Large intestine (tissue), 3 donors: Measurements from ENCODE around the gene ZBTB21. TPM values are rescaled to one million over a fixed set of nuclear protein-coding genes. Genes with fewer than 3 reads are reported as not detected.
A peak's percentile ranks its signal among the peaks of the same experiment; 100 is the strongest.

Source experiments
- DNase-seq, 2 donors: peaks; one replicate each; pipeline versions ENCODE4 v3.0.0 to v3.0.0-alpha.2; 2013
- H3K27ac ChIP-seq: one replicate; pipeline ENCODE4 v1.5.1; 2013; ENCODE audit warnings: low read length
- H3K27me3 ChIP-seq: 2 replicates; pipeline ENCODE4 v1.6.1; 2013; ENCODE audit warnings: low read length; ENCODE audit not compliant: control insufficient read depth, insufficient read depth
- H3K36me3 ChIP-seq: 2 replicates; pipeline ENCODE4 v1.6.1; 2013; ENCODE audit warnings: low read length; ENCODE audit not compliant: control insufficient read depth, insufficient read depth
- H3K4me1 ChIP-seq: one replicate; pipeline ENCODE4 v1.6.1; 2013; ENCODE audit warnings: low read length; ENCODE audit not compliant: control insufficient read depth, insufficient read depth
- H3K4me3 ChIP-seq: one replicate; pipeline ENCODE4 v1.5.1; 2013; ENCODE audit warnings: low read length
- H3K9me3 ChIP-seq: one replicate; pipeline ENCODE4 v1.6.1; 2013; ENCODE audit warnings: mild to moderate bottlenecking, low read depth, low read length, moderate library complexity; ENCODE audit not compliant: control insufficient read depth
- WGBS: methylation state at CpG from one replicate; pipeline ENCODE4 v1.1.5; 2013; ENCODE audit warnings: low lambda C conversion rate; ENCODE audit not compliant: insufficient coverage; 5-methylcytosine and 5-hydroxymethylcytosine counted together
- polyA plus RNA-seq: library from polyadenylated mRNA; unstranded; fragments of 120-200 nt; gene quantifications from one replicate; pipeline ENCODE4 v1.2.1, GENCODE V29; 2013

Gene ZBTB21
- polyA plus RNA-seq, 1 donor, result 11.0 TPM

DNA sequence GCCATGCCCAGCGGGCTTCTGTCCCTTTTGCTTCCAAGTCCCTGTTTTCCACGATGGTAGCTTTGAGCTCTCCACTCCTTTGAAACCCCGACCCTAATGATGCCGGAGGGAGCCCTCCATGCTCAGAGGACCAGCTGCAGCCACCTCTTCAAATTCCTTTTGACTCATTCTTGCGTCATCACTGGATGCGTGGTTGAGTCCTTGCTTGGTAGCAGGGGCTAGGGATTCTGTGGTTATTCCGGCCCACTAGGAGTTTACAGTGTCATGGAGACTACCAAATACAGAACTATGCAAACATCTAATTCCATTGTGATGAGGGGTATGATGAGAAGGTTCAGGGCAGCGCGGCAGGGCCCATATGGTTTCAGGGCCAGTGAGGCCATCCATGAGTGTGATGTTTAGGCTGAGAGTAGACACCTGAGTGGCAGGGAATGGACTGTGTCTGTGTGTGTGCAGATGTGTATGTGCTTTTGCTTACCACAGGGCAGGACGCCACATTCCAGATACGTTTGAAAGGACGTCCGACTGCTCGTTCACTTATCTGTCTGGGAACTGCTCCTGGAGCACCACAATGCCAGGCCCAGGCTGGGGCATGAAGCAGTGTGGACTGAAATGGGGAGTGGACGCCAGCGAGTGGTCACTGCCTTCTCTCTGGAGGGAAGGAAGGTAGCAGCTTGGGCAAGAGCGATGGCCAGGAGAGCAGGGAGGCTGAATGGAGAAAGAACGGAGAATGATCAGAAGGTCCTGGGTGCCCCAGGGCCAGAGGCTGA lies 30.4 kb upstream of the ZBTB21 start:
- H3K4me1 ChIP-seq, result peaks cover 28% of the 10 kb centered on the region
- H3K27me3 ChIP-seq, result no peaks in the 10 kb centered on the region
- H3K4me3 ChIP-seq, result no peak overlapping the region
- DNase-seq, result no peak
- peaks cover 3% of the 10 kb centered on the region for H3K9me3 ChIP-seq
- no peaks in the 10 kb centered on the region for H3K36me3 ChIP-seq
- no peak overlapping the region for H3K27ac ChIP-seq
- WGBS, result 100% methylated on average over 2 of the region's 18 CpGs

DNA sequence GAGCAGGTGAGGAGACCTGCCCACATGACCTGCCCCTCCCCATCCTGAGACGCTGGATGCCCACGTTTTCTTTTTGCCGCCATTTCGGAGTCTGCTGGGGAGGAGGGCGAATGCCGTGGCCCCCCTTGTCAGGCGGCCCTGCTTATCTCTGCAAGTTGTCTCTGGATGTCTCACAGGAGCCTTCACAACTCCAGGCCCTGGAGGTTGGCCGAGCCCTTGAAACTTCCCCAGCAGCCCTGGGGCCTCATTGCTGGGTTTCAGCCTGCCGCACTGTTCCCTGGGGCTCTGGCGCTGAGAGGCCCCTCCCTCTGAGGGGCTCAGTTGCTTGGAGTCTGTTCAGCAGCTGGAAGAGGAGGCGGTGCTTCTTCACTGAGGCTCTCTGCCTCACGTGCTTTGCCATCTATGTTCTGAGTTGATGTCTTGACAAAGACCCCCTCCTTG lies 29.8 kb upstream of the ZBTB21 start:
- Histone ChIP-seq H3K4me3 (no peak overlapping the region), H3K4me1 (peaks cover 28% of the 10 kb centered on the region), H3K36me3 (no peaks in the 10 kb centered on the region), H3K9me3 (peaks cover 3% of the 10 kb centered on the region), H3K27ac (peak overlapping the region; percentile 10), H3K27me3 (no peaks in the 10 kb centered on the region)
- WGBS, result no CpG with 5 or more reads among the region's 12 CpGs
- DNase-seq, result peak in 1 of 2 donors; percentile 61

DNA sequence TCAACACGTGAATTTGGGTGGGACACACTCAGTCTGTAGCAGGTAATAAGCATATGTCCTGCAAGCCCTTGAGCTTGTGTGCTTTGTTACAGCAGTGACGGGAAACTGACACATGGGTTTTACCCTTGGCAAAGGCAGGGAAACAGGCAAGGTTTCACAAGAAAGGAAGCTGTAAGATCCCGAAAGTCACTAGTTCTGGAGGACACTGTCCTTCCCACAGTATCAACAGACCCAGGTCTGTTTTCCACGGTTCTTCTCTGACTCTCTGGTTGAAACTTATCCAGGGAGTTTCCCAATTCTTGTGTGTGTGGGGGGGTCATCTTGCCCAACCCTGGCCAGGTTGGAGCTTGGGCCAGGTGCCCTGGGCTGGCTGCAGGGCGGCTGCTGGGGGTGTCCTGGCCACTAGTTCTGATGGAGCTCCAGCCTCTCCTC lies 29.3 kb upstream of the ZBTB21 start:
- no peak for DNase-seq
- no CpG with 5 or more reads among the region's 5 CpGs for WGBS

DNA sequence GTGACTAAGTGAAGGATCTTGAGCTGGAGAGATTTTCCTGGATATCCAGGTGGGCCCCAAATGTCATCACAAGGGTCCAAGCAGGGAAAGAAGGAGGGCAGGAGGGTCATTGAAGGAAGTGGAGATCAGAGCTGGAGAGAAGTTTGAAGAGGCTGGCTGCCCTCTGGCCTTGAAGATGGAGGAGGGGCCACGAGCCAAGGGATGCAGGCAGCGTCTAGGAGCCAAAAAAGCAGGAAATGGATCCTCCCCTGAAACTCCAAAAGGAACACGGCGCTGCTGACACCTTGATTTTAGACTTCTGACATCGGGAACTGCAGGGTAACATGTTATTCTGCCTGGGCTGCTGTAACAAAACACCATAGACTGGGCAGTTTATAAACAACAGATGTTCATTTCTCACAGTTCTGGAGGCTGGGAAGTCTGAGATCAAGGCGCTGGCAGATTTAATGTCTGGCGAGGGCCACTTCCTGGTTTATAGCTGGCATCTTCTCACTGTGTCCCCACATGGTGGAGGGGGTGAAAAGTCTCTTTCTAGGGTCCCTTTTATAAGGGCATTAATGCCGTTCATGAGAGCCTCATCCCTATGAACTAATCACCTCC lies 28.8 kb upstream of the ZBTB21 start:
- Histone ChIP-seq H3K27me3 (no peaks in the 10 kb centered on the region), H3K27ac (peak overlapping the region; percentile 65), H3K36me3 (no peaks in the 10 kb centered on the region), H3K9me3 (peaks cover 3% of the 10 kb centered on the region), H3K4me3 (no peak overlapping the region), H3K4me1 (peaks cover 28% of the 10 kb centered on the region)
- no CpG with 5 or more reads among the region's 8 CpGs for WGBS
- no peak for DNase-seq

More for the DNA sequence above, 29.3 kb upstream of the ZBTB21 start:
- peak overlapping the region; percentile 10 for H3K27ac ChIP-seq
- H3K4me1 ChIP-seq, result peaks cover 28% of the 10 kb centered on the region
- no peaks in the 10 kb centered on the region for H3K27me3 ChIP-seq
- H3K36me3 ChIP-seq, result no peaks in the 10 kb centered on the region
- H3K4me3 ChIP-seq, result no peak overlapping the region
- peaks cover 3% of the 10 kb centered on the region for H3K9me3 ChIP-seq

DNA sequence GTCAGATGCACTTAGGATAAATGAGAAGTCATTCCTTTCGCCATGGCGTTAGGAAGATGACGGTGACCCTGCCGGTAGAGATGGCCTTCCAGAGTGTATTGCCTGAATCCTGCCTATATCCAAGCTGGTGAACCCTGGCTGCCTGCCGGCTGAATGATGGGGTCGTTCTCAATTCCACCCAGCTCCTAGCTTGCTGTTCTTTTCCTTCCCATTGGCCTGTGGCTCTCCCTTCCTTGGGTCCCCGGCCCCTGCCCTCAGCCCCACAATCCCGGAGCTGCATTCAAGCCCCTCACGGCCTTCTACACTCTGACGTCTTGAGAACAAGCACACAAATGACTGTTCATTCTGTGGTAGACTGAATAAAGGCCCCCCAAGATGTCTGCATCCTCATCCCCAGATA lies 28.2 kb upstream of the ZBTB21 start:
- Histone ChIP-seq H3K4me3 (no peak overlapping the region), H3K27me3 (no peaks in the 10 kb centered on the region), H3K4me1 (peaks cover 28% of the 10 kb centered on the region), H3K36me3 (no peaks in the 10 kb centered on the region), H3K27ac (peak overlapping the region; percentile 65), H3K9me3 (peaks cover 3% of the 10 kb centered on the region)
- WGBS, result 100% methylated on average over 3 of the region's 10 CpGs
- no peak for DNase-seq

DNA sequence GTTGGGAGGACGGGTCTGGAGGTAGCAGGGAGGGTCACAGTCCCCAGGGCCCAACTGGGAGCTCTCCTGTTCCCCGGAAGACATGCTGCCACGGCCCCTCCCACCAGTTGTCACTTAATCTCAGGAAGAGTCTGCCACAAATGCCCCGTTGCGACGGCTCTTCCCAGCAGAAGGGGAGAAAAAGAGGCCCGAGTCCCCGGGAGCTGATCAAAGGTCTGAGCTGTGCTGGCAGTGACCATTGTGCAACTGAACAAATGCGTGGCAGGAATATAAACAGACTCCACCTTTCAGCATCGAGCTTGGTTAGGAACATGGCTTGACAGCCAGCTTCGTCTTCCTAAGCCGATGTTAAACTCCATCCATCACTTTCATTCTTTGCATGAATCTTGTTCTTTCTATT lies 27.8 kb upstream of the ZBTB21 start:
- H3K4me1 ChIP-seq, result peaks cover 28% of the 10 kb centered on the region
- H3K4me3 ChIP-seq, result no peak overlapping the region
- H3K36me3 ChIP-seq, result no peaks in the 10 kb centered on the region
- H3K27me3 ChIP-seq, result no peaks in the 10 kb centered on the region
- DNase-seq, result peak; percentile 88 to 93
- peak overlapping the region; percentile 65 for H3K27ac ChIP-seq
- H3K9me3 ChIP-seq, result peaks cover 3% of the 10 kb centered on the region
- no CpG with 5 or more reads among the region's 12 CpGs for WGBS

DNA sequence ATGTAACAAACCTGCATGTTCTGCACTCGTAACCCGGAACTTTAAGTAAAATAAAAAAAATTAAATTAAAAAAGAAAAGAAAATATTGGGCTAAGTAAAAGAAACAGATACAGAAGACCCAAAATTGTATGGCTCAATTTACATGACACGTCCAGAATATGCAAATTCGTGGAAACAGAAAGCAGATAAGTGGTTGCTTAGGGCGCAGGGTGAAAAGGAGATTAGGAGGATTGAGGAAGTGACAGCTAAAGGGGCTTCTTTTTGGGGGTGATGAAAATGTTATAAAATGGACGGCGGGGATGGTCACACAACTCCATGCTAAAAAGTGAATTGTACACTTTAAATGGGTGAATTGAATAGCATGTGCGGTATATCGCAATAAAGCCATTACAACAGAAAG lies 27.4 kb upstream of the ZBTB21 start:
- peaks cover 28% of the 10 kb centered on the region for H3K4me1 ChIP-seq
- no peaks in the 10 kb centered on the region for H3K27me3 ChIP-seq
- WGBS, result 92% methylated on average over 4 of the region's 9 CpGs
- H3K4me3 ChIP-seq, result no peak overlapping the region
- DNase-seq, result no peak
- H3K9me3 ChIP-seq, result peaks cover 3% of the 10 kb centered on the region
- H3K27ac ChIP-seq, result peak overlapping the region; percentile 65
- H3K36me3 ChIP-seq, result no peaks in the 10 kb centered on the region

DNA sequence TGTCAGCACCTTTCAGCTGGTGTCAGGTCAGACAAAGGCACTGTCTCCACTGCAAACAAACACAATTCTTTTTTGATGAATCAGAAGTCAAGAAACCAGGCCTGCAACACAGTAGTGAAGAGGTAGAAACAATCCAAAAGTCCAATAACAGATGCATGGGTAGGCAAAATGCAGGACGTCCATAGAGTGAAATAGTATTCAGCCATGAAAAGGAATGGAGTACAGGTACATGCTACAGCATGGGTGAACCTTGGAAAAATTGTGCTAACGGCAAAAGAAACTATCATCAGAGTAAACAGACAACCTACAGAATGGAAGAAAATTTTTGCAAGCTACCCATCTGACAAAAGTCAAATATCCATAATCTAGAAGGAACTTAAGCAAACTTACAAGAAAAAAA lies 26.2 kb upstream of the ZBTB21 start:
- Histone ChIP-seq H3K9me3 (peaks cover 3% of the 10 kb centered on the region), H3K27me3 (no peaks in the 10 kb centered on the region), H3K4me1 (peaks cover 28% of the 10 kb centered on the region), H3K4me3 (no peak overlapping the region), H3K27ac (no peak overlapping the region), H3K36me3 (no peaks in the 10 kb centered on the region)
- no peak for DNase-seq
- 80% methylated on average over 1 of the region's 2 CpGs for WGBS

DNA sequence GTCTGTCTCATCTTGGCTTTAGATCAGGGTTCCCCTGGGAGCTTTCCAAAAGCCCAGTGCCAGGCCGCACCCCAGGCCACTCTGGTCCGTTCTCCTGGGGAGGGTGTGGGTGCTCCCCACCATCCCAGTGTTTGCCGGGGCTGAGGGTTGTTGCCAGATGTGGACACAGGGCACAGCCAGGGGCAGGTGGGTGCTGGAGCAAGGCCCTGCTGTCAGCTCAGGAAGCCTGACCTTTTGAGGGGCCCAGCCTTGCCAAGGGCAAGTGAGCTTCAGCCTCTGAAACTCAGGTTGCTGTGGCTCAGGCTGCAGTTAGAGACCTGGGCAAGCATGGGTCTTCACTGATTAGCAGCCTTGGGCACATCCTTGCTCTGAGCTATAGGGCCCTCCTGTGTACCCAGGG lies 22.8 kb upstream of the ZBTB21 start:
- H3K4me3 ChIP-seq, result no peak overlapping the region
- H3K4me1 ChIP-seq, result peaks cover 16% of the 10 kb centered on the region
- WGBS, result no CpG with 5 or more reads among the region's 3 CpGs
- no peaks in the 10 kb centered on the region for H3K36me3 ChIP-seq
- DNase-seq, result no peak
- no peaks in the 10 kb centered on the region for H3K27me3 ChIP-seq
- no peaks in the 10 kb centered on the region for H3K9me3 ChIP-seq
- H3K27ac ChIP-seq, result no peak overlapping the region

DNA sequence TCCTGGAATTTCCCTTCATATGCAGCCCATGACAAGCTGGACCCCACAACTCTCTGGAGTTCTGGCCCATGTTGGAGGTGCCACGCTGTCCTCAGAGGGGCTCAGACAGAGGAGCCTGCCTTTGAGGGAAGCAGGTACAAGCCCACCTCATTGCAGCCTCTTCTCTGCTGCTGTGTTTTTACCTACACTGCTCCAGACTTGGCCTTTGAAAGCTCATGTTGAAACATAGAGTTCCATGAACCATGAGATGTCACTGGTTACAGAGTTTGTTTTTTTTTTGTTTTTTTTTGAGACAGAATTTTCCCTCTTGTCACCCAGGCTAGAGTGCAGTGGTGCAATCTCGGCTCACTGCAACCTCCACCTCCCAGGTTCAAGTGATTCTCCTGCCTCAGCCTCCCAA lies 22.1 kb upstream of the ZBTB21 start:
- H3K36me3 ChIP-seq, result no peaks in the 10 kb centered on the region
- no peaks in the 10 kb centered on the region for H3K27me3 ChIP-seq
- peaks cover under 1% of the 10 kb centered on the region for H3K9me3 ChIP-seq
- DNase-seq, result no peak
- peaks cover 11% of the 10 kb centered on the region for H3K4me1 ChIP-seq
- WGBS, result no CpG with 5 or more reads among the region's 2 CpGs
- no peak overlapping the region for H3K27ac ChIP-seq
- H3K4me3 ChIP-seq, result no peak overlapping the region
